HL-60 (cell line): ENCODE data around the gene COPS4.

ENCODE experiments used
- CTCF ChIP-seq: IDR thresholded peaks from one replicate; pipeline ENCODE4 v1.5.1; 2011; ENCODE audit warnings: low read length, control low read depth, inconsistent platforms; ENCODE audit not compliant: insufficient read depth
- POLR2AphosphoS5 ChIP-seq: IDR thresholded peaks from 2 replicates; pipeline ENCODE4 v1.6.1; 2012; ENCODE audit warnings: low read depth

- TF ChIP-seq CTCF, result no peak
- TF ChIP-seq POLR2AphosphoS5, result peak; percentile 89
These were observed 77.9 kb downstream of the COPS4 start for GRCh38 chr4:83112678-83113428.
